Neural cell (in vitro differentiated cells): Measurements from ENCODE around the gene ITGB1BP1. TPM values are rescaled to one million over a fixed set of nuclear protein-coding genes. Genes with fewer than 3 reads are reported as not detected.

ENCODE experiments used
- H2AFZ ChIP-seq: fragments of 200-600, 300-800 bp; sonication (generic), shearing (Covaris generic); 2 replicates; pipeline ENCODE4 v1.6.0; 2014; ENCODE audit warnings: low read depth, mild to moderate bottlenecking, antibody characterized with exemption, low read length, moderate library complexity
- H3F3A ChIP-seq: fragments of 200-600 bp; shearing (Covaris generic); 2 replicates; pipeline ENCODE4 v1.6.1; 2016; ENCODE audit warnings: mild to moderate bottlenecking, moderate library complexity, mixed read lengths, antibody characterized with exemption, low read length; ENCODE audit not compliant: insufficient read depth, poor library complexity, severe bottlenecking
- H3K27ac ChIP-seq: fragments of 200-600, 300-800 bp; sonication (generic), shearing (Covaris generic); 2 replicates; pipeline ENCODE4 v1.5.1; 2014; ENCODE audit warnings: mild to moderate bottlenecking, low read length, moderate library complexity
- H3K27me3 ChIP-seq: fragments of 300-800, 200-600 bp; sonication (generic), shearing (Covaris generic); 2 replicates; pipeline ENCODE4 v1.6.0; 2014; ENCODE audit warnings: mild to moderate bottlenecking, low read depth, low read length, moderate library complexity; ENCODE audit not compliant: insufficient read depth
- H3K36me3 ChIP-seq: fragments of 300-800, 200-600 bp; sonication (generic), shearing (Covaris generic); 2 replicates; pipeline ENCODE4 v1.5.1; 2014; ENCODE audit warnings: mild to moderate bottlenecking, antibody characterized with exemption, low read length, moderate library complexity; ENCODE audit not compliant: insufficient read depth
- H3K4me2 ChIP-seq: fragments of 300-800, 200-600 bp; sonication (generic), shearing (Covaris generic); 2 replicates; pipeline ENCODE4 v1.6.0; 2014; ENCODE audit warnings: mild to moderate bottlenecking, low read length
- H3K4me3 ChIP-seq: fragments of 300-800, 200-600 bp; sonication (generic), shearing (Covaris generic); 2 replicates; pipeline ENCODE4 v1.5.1; 2014; ENCODE audit warnings: mild to moderate bottlenecking, low read length, moderate library complexity
- H3K79me2 ChIP-seq: fragments of 200-600 bp; shearing (Covaris generic); replicated peaks from 2 replicates; pipeline ENCODE4 v1.6.0; 2014; ENCODE audit warnings: mild to moderate bottlenecking, low read length, moderate library complexity; ENCODE audit not compliant: insufficient read depth
- H3K9ac ChIP-seq: fragments of 300-800, 200-600 bp; sonication (generic), shearing (Covaris generic); 2 replicates; pipeline ENCODE4 v1.6.1; 2016; ENCODE audit warnings: mild to moderate bottlenecking, low read length, mixed read lengths
- H3K9me2 ChIP-seq: fragments of 200-600 bp; shearing (Covaris generic); 2 replicates; pipeline ENCODE4 v1.6.1; 2016; ENCODE audit warnings: mild to moderate bottlenecking, low read length, mixed read lengths; ENCODE audit not compliant: insufficient read depth
- H3K9me3 ChIP-seq: fragments of 200-600, 300-800 bp; sonication (generic), shearing (Covaris generic); 2 replicates; pipeline ENCODE4 v1.6.1; 2016; ENCODE audit warnings: mild to moderate bottlenecking, mixed run types, low read length, moderate library complexity, mixed read lengths
- H4K20me1 ChIP-seq: fragments of 200-600 bp; shearing (Covaris generic); 2 replicates; pipeline ENCODE4 v1.6.1; 2016; ENCODE audit warnings: mild to moderate bottlenecking, mixed run types; ENCODE audit not compliant: insufficient read depth
- CTCF ChIP-seq: fragments of 450-650 bp; IDR thresholded peaks from 2 replicates; pipeline ENCODE4 v1.5.1; 2014; ENCODE audit warnings: antibody characterized with exemption, mild to moderate bottlenecking, moderate library complexity; ENCODE audit not compliant: poor library complexity, severe bottlenecking
- EP300 ChIP-seq: fragments of 450-650 bp; conservative IDR thresholded peaks from 2 replicates; pipeline ENCODE4 v1.6.1; 2014; ENCODE audit warnings: antibody characterized with exemption, mild to moderate bottlenecking, moderate library complexity; ENCODE audit not compliant: poor library complexity, severe bottlenecking
- EZH2 ChIP-seq: fragments of 200-600, 300-800 bp; shearing (Covaris generic), sonication (generic); IDR thresholded peaks from 2 replicates; pipeline ENCODE4 v1.6.1; 2014; ENCODE audit warnings: antibody characterized with exemption, low read length, borderline replicate concordance, mild to moderate bottlenecking; ENCODE audit not compliant: insufficient read depth, poor library complexity, severe bottlenecking
- MXI1 ChIP-seq: fragments of 450-650 bp; conservative IDR thresholded peaks from 2 replicates; pipeline ENCODE4 v1.6.1; 2014; ENCODE audit warnings: antibody characterized with exemption, mild to moderate bottlenecking; ENCODE audit not compliant: poor library complexity, severe bottlenecking
- POLR2AphosphoS5 ChIP-seq: IDR thresholded peaks from 2 replicates; pipeline ENCODE4 v1.6.1; 2012
- RAD21 ChIP-seq: fragments of 450-650 bp; conservative IDR thresholded peaks from 2 replicates; pipeline ENCODE4 v1.6.1; 2014; ENCODE audit warnings: antibody characterized with exemption, mild to moderate bottlenecking, moderate library complexity
- SMC3 ChIP-seq: fragments of 450-650 bp; conservative IDR thresholded peaks from 2 replicates; pipeline ENCODE4 v1.6.1; 2014; ENCODE audit warnings: antibody characterized with exemption, mild to moderate bottlenecking, moderate library complexity; ENCODE audit not compliant: poor library complexity
- TAF1 ChIP-seq: IDR thresholded peaks from 2 replicates; pipeline ENCODE4 v1.6.1; 2012; ENCODE audit warnings: low read depth
- polyA plus RNA-seq: library from polyadenylated mRNA; depleted of rRNA; stranded (reverse); fragments of >200 nt; gene quantifications from 2 replicates; pipeline ENCODE4 v1.2.3, GENCODE V29; 2014
- TF ChIP-seq, protein P1 (sequence below): IDR thresholded peaks from 2 replicates; pipeline ENCODE4 v1.6.1; 2012; ENCODE audit warnings: borderline replicate concordance

The ITGB1BP1 gene
- polyA plus RNA-seq, 1 donor from 2014 or later, result 98.0 TPM

GRCh38 chr2:9364373-9364772 lies 59.0 kb downstream of the ITGB1BP1 start:
- Histone ChIP-seq H3K79me2 (no peaks in the 10 kb centered on the region), H3F3A (no peaks in the 10 kb centered on the region), H3K9ac (no peak overlapping the region), H2AFZ (no peak overlapping the region), H4K20me1 (no peaks in the 10 kb centered on the region), H3K4me2 (no peak overlapping the region), H3K36me3 (peaks cover under 1% of the 10 kb centered on the region), H3K9me2 (no peaks in the 10 kb centered on the region), H3K27ac (no peak overlapping the region), H3K9me3 (no peaks in the 10 kb centered on the region), H3K27me3 (no peaks in the 10 kb centered on the region), H3K4me3 (no peak overlapping the region)
- TF ChIP-seq SMC3 (no peak), CTCF (no peak), RAD21 (no peak), EZH2 (no peak), POLR2AphosphoS5 (no peak), EP300 (no peak), TAF1 (no peak), MXI1 (no peak)
- TF ChIP-seq, protein P1, sequence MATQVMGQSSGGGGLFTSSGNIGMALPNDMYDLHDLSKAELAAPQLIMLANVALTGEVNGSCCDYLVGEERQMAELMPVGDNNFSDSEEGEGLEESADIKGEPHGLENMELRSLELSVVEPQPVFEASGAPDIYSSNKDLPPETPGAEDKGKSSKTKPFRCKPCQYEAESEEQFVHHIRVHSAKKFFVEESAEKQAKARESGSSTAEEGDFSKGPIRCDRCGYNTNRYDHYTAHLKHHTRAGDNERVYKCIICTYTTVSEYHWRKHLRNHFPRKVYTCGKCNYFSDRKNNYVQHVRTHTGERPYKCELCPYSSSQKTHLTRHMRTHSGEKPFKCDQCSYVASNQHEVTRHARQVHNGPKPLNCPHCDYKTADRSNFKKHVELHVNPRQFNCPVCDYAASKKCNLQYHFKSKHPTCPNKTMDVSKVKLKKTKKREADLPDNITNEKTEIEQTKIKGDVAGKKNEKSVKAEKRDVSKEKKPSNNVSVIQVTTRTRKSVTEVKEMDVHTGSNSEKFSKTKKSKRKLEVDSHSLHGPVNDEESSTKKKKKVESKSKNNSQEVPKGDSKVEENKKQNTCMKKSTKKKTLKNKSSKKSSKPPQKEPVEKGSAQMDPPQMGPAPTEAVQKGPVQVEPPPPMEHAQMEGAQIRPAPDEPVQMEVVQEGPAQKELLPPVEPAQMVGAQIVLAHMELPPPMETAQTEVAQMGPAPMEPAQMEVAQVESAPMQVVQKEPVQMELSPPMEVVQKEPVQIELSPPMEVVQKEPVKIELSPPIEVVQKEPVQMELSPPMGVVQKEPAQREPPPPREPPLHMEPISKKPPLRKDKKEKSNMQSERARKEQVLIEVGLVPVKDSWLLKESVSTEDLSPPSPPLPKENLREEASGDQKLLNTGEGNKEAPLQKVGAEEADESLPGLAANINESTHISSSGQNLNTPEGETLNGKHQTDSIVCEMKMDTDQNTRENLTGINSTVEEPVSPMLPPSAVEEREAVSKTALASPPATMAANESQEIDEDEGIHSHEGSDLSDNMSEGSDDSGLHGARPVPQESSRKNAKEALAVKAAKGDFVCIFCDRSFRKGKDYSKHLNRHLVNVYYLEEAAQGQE, result no peak

- H2AFZ ChIP-seq, result no peak overlapping the region
- no peak overlapping the region for H3K4me3 ChIP-seq
- H3K27me3 ChIP-seq, result no peaks in the 10 kb centered on the region
- no peak overlapping the region for H3K4me2 ChIP-seq
- H3K9me3 ChIP-seq, result no peaks in the 10 kb centered on the region
- no peaks in the 10 kb centered on the region for H3K79me2 ChIP-seq
- no peak overlapping the region for H3K9ac ChIP-seq
- no peak for TF ChIP-seq SMC3
- no peak for TF ChIP-seq TAF1
- TF ChIP-seq, protein P1, result no peak
- TF ChIP-seq RAD21, result no peak
- no peak for TF ChIP-seq EZH2
- no peak for TF ChIP-seq MXI1
- TF ChIP-seq CTCF, result no peak
- no peak for TF ChIP-seq POLR2AphosphoS5
- TF ChIP-seq EP300, result no peak
- no peak overlapping the region for H3K27ac ChIP-seq
- H3K9me2 ChIP-seq, result no peaks in the 10 kb centered on the region
- no peaks in the 10 kb centered on the region for H4K20me1 ChIP-seq
- H3K36me3 ChIP-seq, result peaks cover 16% of the 10 kb centered on the region
- H3F3A ChIP-seq, result no peaks in the 10 kb centered on the region
Measured at GRCh38 chr2:9360701-9361100, 62.6 kb downstream of the ITGB1BP1 start.
